Omental fat pad (tissue), 4 donors: Measurements from ENCODE around the gene VARS1. TPM values are rescaled to one million over a fixed set of nuclear protein-coding genes. Genes with fewer than 3 reads are reported as not detected.
A peak's percentile ranks its signal among the peaks of the same experiment; 100 is the strongest.
"Not testable (repeated sequence)": the region's sequence is repeated elsewhere in the genome, so short reads cannot be mapped to it uniquely, and the experiment has no call there.

Experiments used
- ATAC-seq: fragments of 150-250 bp; one replicate; pipeline ENCODE4 v1.9.1; 2016; ENCODE audit warnings: mild to moderate bottlenecking, moderate library complexity; ENCODE audit not compliant: low FRiP score
- DNase-seq: peaks from one replicate; pipeline ENCODE4 v3.0.0-alpha.2; 2019; ENCODE audit warnings: low spot score
- total RNA-seq, 4 donors: library from RNA; depleted of rRNA; stranded (reverse); fragments of >200 nt; gene quantifications; one replicate each; pipeline ENCODE4 v1.1.0, GENCODE V29; 2016
- TF ChIP-seq, protein P1 (sequence below), 3 donors: fragments of 450-650 bp; IDR thresholded peaks; one replicate each; pipeline ENCODE4 v1.5.1; 2016 to 2017; ENCODE audit warnings: antibody characterized with exemption in 3 of 3, mild to moderate bottlenecking in 3 of 3, moderate library complexity in 2 of 3

VARS1 gene
- total RNA-seq, 4 donors from 2014 or later: 31.6 to 47.0 (median 34.6) TPM

DNA sequence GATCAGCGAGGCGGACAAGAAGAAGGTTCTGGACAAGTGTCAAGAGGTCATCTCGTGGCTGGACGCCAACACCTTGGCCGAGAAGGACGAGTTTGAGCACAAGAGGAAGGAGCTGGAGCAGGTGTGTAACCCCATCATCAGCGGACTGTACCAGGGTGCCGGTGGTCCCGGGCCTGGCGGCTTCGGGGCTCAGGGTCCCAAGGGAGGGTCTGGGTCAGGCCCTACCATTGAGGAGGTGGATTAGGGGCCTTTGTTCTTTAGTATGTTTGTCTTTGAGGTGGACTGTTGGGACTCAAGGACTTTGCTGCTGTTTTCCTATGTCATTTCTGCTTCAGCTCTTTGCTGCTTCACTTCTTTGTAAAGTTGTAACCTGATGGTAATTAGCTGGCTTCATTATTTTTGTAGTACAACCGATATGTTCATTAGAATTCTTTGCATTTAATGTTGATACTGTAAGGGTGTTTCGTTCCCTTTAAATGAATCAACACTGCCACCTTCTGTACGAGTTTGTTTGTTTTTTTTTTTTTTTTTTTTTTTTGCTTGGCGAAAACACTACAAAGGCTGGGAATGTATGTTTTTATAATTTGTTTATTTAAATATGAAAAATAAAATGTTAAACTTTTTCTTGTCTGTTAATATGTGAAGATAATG, 34.2 kb upstream of the VARS1 start:
- TF ChIP-seq, protein P1, sequence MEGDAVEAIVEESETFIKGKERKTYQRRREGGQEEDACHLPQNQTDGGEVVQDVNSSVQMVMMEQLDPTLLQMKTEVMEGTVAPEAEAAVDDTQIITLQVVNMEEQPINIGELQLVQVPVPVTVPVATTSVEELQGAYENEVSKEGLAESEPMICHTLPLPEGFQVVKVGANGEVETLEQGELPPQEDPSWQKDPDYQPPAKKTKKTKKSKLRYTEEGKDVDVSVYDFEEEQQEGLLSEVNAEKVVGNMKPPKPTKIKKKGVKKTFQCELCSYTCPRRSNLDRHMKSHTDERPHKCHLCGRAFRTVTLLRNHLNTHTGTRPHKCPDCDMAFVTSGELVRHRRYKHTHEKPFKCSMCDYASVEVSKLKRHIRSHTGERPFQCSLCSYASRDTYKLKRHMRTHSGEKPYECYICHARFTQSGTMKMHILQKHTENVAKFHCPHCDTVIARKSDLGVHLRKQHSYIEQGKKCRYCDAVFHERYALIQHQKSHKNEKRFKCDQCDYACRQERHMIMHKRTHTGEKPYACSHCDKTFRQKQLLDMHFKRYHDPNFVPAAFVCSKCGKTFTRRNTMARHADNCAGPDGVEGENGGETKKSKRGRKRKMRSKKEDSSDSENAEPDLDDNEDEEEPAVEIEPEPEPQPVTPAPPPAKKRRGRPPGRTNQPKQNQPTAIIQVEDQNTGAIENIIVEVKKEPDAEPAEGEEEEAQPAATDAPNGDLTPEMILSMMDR (IDR thresholded peaks at IDR 0.05): no peak
- no peak for DNase-seq
- no peak for ATAC-seq

DNA sequence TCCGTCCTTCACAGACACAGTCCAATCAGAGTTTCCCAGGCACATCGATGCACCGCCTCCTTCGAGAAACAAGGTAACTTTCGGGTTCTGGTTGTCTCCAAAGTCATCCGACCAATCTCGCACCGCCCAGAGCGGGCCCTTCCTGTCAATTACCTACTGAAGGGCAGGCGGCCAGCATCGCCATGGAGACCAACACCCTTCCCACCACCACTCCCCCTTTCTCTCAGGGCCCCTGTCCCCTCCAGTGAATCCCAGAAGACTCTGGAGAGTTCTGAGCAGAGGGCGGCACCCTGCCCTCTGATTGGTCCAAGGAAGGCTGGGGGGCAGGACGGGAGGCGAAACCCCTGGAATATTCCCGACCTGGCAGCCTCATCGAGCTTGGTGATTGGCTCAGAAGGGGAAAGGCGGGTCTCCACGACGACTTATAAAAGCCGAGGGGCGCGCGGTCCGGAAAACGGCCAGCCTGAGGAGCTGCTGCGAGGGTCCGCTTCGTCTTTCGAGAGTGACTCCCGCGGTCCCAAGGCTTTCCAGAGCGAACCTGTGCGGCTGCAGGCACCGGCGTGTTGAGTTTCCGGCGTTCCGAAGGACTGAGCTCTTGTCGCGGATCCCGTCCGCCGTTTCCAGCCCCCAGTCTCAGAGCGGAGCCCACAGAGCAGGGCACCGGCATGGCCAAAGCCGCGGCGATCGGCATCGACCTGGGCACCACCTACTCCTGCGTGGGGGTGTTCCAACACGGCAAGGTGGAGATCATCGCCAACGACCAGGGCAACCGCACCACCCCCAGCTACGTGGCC, 31.9 kb upstream of the VARS1 start, which contains the start of gene HSPA1B:
Gene HSPA1B (plus strand): TSS at position 453 of the 794 bp plus-strand sequence. CDS start 213 bp downstream, at position 666.
- DNase-seq (peak; percentile 95), ATAC-seq (peak; percentile 80)
- TF ChIP-seq, protein P1 (IDR thresholded peaks at IDR 0.05): no peak

DNA sequence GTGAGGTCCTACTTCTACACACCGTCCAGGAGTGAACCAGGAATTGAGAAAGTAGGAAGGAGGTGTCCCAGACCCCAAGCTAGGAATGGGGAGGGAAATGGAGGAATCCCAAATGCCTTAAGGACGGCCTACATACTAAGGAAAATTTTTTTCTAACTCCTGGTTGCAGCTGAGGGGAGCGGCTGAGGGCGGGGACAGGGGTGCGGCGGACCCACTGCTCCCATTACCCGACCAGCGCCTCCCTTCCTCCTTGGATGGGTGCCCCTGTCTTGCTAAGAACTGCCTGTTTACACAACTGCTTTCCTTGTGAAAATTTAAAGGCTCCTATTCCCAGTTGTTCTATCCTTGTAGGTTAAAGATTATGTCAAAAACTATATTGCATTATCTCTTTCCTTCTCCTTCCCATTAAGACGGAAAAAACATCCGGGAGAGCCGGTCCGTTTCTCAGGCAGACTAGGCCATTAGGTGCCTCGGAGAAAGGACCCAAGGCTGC, 31.3 kb upstream of the VARS1 start:
- no peak for DNase-seq
- peak; percentile 24 for ATAC-seq
- TF ChIP-seq, protein P1 (IDR thresholded peaks at IDR 0.05): no peak

DNA sequence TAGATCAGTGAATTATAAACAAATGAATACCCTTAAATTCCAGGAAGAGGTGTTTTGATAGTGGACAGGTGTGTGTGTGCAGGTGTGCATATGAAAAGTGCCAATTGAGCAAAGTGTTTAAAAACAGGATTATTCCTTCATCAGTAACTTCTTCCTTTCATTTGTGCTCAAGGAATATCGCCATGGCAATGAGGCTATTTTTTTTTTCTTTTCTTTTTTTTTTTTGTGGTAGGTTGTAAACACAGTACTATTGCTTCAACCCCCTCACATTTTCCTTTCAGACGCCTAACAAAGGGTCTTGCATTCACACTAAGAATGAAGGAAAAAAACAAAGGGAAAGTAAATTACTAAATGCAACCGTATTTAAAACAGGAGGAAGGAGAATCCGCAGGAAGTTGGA, 30.0 kb upstream of the VARS1 start:
- DNase-seq (no peak), ATAC-seq (no peak)
- TF ChIP-seq, protein P1 (IDR thresholded peaks at IDR 0.05): no peak

DNA sequence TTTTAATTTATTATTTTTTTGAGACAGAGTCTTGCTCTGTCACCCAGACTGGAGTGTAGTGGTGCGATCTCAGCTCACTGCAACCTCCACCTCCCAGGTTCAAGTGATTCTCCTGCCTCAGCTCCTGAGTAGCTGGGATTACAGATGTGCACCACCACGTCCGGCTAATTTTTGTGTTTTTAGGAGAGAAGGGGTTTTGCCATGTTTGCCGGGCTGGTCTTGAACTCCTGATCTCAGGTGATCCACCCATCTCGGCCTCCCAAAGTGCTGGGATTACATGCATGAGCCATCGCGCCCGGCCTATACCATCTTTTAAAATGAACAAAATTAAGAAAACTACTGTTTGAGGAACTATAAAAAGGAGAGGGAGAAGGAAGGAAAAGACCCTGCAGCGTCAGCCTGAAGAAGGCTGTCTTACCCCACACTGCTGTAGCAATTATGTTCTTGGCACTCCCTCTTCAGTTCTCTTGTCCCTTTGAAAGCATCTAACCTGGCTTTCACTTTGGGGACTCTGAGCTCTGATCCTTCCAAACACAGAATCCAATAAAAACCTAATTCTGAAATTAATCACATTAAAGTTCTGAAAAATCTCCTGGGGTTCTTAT, 28.1 kb upstream of the VARS1 start:
- DNase-seq, ATAC-seq: not testable (repeated sequence)

DNA sequence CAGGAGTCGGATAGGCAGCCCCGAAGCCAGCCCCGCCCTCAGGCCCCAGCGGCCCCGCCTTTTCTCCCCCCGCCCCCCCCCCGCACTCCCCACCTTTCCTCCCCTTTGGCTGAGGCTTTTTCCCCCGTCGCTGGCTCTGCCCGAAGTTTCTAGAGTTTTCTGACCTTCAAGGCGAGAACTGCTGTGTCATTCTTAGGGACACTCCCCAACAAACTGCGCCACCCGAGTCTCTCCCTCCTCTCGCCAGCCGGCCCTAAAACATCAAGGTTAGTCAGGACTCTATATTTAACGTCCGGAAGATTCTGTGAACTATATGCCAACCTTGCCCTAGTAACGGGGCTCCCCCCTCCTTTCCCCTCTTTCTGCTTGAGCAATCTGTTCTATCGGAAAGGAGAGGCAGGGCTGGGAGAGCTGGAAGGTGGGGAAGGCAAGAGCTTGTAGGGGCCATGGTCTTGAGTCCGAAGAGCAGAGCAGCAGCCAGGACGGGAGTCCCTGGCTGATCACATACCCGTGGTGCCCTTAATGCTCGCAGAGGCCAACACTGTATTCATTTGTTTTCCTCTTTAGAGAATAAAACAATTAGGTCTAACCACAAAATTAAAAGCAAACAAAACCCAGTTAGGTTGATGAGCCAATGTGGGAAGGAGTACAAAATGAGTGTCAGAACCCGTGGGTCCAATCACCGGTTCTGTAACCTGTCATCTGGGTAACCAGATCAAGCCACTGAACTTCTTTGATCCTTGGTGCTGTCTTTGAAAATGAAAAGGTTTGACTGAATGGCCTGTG, 26.7 kb upstream of the VARS1 start:
- DNase-seq (peak; percentile 48), ATAC-seq (peak; percentile 55)
- TF ChIP-seq, protein P1 (IDR thresholded peaks at IDR 0.05): no peak
